CD4-positive, alpha-beta T cell treated with Interleukin-15 for 4 hours (primary cell): Measurements from ENCODE around the gene KRTAP10-10.
"Not testable (repeated sequence)": the region's sequence is repeated elsewhere in the genome, so short reads cannot be mapped to it uniquely, and the experiment has no call there.

Source experiments
- DNase-seq: peaks from one replicate; pipeline ENCODE4 v3.0.0-alpha.2; 2020; ENCODE audit warnings: low spot score

KRTAP10-10 gene

GRCh38 chr21:44602463-44602850 lies 34.7 kb upstream of the KRTAP10-10 start:
- DNase-seq = no peak

DNA sequence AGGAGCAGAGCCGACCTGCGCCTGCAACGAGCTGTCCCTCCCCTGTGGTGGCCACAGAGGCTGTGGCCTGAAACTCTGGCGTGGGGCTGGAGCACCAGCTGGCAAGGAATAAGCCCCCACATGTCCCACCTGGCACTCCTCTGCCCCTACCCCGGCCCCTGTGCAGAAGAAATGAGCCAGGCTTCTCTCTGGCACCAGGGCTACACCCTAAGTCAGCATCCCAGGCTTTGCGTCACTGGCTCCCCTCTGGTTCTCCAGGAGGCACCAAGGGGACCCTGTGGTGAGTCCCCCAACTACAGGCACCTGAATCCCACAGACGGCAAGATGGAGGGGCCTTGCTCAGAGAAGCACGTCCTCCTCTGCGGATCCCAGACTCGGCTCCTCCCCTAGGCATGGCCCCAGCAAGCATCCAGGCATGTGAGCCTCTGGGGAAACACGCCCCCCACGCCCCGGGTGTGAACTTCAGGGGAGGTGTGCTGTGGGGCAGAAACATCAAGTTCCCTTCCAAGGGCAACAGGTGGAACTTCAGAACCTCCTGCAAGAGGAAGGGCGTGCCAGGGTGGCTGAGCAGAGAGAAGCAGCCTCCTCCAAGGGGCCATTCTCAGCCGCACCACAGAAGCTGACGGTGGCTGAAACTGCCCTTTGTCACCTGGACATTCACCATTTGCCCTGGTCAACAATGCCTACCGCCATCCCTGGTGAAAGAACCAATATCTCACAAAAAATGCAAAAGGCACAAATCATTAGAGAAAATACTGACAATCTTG lies 33.9 kb upstream of the KRTAP10-10 start:
- no peak for DNase-seq

DNA sequence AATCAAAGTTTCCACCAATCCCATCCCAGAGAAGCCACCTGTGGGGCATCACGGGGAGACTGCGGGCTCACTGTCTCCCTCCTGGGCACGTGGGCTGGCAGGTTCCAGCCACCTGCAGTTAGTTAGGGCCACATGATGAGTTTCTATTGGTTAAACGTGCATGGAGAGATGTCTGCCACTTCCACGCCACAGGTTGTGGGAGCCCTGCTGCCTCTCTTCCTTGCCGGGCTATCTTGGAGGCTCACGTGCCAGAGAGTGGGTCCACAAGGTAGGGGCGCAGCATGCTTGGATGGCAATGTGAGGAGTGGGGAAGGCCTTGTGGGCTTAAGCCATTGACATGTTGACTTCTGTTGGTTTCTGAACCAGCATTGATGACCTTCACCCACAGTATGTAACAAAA lies 33.2 kb upstream of the KRTAP10-10 start:
- DNase-seq = no peak

DNA sequence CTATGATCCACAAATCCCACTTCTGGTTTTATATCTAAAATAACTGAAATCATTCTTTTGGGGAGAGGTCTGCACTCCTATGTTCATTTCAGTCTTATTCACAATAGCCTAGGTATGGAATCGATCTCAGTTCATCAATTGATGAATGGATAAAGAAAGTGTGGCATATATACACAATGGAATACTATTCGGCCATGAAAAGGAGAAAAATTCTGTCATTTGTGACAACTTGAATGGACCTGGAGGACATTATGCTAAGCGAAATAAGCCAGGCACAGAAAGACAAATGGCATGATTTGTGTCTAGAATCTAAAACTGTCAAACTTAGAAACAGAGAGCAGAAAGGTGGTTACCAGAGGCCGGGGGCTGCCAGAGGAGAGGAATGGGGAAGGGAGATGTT lies 30.7 kb upstream of the KRTAP10-10 start:
- no peak for DNase-seq

GRCh38 chr21:44609193-44609592 lies 28.0 kb upstream of the KRTAP10-10 start:
- DNase-seq = no peak

- not testable (repeated sequence) for DNase-seq
Observed at GRCh38 chr21:44610157-44610843, 26.9 kb upstream of the KRTAP10-10 start.

- no peak for DNase-seq
Observed at GRCh38 chr21:44611551-44611950, 25.6 kb upstream of the KRTAP10-10 start.

- no peak for DNase-seq
Observed at GRCh38 chr21:44612029-44612486, 25.1 kb upstream of the KRTAP10-10 start, which contains the start of gene KRTAP10-8. Gene KRTAP10-8, plus strand, starts transcription at chr21:44612079. Its CDS starts 22 bp downstream, at chr21:44612101.

DNA sequence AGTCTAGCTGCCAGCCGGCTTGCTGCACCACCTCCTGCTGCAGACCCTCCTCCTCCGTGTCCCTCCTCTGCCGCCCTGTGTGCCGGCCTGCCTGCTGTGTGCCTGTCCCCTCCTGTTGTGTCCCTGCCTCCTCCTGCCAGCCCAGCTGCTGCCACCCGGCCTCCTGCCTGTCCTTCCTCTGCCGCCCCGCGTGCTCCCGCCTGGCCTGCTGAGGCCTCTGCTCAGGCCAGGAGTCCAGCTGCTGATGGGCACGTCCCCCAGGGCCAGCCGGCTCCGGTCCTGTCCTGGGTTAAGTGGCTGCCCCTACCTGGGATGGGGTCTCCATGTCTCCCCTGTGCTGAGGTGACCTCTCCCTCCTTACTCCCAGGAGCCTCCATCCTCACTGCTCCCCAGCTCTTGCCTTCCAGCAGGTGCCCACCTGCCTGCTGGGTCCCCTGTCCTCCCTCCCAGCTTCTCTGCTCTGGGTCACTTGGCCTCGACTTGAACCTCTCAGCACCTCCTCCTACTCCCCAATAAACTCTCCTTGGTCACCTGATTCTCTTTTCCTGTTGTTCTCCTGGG lies 24.4 kb upstream of the KRTAP10-10 start:
- DNase-seq = no peak

DNA sequence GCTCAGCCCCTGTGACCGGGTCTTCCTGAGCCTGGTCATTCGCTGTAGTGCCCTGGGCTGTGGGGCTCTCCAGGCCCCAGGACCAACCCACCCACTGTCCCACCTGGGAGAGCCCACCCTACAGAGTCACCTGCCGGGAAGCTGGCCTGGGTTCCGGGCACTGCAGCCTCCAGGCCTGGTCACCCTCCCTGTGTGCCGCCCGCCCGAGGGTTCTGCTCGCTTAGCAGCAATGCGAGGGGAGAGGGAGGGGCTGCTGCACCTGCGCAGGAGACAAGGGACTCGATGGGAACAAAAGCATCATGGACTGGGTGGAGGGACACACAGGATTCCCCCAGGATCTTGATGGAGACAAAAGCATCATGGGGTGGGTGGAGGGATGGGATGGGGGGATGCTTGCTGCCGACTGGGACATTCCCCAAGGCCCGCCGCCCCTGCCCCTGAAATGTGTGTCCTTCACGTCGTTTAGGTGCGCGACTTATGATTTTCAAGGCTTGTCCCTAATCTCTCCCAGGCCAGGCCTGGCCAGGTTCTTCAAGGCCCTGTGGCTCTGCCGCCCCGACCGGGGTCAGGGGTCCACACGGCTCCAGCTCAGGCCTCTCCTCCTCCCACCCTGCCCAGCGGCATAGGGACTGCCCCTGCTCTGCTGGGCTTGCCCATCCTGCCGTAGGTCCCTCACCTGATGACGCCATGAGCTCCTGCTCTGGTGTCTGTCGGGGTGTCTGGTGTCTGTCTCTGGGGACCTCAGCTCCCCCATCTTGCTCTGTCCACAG lies 23.6 kb upstream of the KRTAP10-10 start:
- no peak for DNase-seq

DNA sequence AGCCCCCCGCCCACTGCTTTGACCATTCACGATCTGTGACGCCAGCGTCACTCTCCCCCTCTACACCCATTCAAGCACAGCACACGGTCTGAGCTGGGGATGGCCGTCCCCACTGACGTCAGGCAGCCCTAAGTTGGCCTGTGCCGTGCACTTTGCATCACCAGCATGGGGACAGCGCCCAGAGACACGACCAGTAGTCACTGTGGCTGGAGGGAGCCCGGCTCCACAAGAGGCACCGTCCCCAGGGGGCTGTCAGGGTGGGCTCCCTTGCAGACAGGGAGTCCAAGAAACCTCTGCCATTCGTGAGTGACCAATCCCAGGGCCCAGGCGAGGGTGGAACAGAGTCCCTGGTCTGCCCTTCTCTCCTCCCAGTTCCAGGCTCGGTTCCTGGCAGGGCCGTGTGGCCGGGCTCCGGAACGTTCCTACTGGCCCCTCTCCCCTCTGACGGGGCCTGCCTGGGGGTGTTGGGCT lies 23.0 kb upstream of the KRTAP10-10 start:
- no peak for DNase-seq

DNA sequence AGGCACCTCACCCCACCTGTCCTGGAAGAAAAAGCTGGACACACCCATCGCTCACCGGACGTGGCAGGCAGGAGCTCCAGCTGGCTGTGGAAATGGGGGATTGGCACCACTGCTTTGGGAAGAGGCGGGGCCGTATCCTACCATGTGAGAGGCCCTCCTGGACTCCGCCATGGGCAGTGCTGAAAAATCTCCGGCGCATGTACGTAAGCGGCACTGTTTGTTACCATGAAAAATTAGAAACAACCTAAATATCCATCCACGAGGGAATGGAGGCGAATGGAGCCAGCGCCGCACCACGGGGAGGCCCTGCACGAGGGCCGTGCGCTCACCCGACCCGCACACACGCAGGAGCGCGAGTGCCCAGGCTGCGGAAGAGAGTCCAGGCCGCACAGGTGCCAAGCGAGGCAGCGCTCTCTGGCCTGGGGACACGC lies 22.2 kb upstream of the KRTAP10-10 start:
- DNase-seq = no peak

DNA sequence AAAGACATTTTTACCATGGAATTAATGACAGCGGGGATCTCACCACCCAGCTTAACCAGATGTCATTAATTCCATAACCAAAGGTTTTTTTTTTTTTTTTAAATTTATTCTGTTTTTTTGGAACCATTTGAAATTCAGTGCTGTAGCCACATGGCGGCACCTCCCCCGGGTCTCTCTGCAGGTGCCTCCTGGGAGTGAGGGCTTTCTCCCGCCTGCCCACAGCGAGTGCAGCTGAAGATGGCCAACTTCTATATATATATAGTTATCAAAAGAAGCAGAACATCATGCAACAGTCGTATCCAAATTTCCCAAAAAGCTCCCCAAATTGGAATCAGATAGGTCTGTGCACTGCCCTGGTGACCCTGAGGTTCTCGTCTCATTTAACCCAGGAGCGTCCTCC lies 21.7 kb upstream of the KRTAP10-10 start:
- DNase-seq = no peak

- DNase-seq = no peak
Observed at GRCh38 chr21:44615911-44616590, 21.1 kb upstream of the KRTAP10-10 start.

GRCh38 chr21:44616591-44616926 lies 20.6 kb upstream of the KRTAP10-10 start:
- DNase-seq = no peak

DNA sequence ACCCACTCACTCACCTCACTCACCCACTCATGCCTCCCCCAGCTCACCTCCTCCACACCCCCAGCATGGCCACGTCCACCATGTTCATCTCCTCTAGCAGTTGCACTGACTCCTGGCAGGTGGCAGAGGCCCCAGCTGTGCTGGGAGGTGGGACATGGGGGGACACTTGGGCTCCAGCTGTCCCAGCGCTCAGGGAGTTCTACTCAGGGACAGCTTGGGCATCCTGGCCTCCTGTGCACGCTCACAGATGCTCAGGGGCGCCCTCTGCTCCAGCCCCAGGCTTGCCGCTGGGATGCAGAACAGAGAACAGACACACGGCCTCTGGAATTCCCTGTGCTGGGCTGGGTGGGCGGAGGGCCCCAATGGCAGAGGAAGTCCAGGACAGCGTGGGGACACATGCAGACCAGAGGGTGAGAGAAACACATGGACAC lies 20.1 kb upstream of the KRTAP10-10 start:
- DNase-seq = no peak

- peak; percentile 0 for DNase-seq
Observed at GRCh38 chr21:44618504-44618903, 18.7 kb upstream of the KRTAP10-10 start.

- DNase-seq = peak; percentile 72
Observed at GRCh38 chr21:44618909-44619308, 18.2 kb upstream of the KRTAP10-10 start.

DNA sequence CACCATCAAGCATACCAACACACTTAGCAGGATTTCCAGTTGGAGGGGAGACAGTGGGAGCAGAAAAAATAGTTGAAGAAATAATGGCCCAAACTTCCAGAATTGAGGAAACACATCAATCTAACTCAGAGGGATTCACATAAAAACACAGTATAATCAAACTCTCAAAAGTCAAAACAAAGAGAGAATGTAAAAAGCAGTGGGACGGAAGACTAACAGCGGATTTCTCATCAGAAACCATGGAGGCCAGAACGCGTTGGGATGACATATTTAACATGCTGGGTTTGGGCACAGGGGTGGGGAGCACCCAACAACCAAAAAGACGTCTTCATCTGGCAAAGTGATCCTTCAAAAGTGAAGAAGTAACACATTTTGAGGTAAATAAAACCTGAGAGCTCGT lies 17.3 kb upstream of the KRTAP10-10 start:
- no peak for DNase-seq

DNA sequence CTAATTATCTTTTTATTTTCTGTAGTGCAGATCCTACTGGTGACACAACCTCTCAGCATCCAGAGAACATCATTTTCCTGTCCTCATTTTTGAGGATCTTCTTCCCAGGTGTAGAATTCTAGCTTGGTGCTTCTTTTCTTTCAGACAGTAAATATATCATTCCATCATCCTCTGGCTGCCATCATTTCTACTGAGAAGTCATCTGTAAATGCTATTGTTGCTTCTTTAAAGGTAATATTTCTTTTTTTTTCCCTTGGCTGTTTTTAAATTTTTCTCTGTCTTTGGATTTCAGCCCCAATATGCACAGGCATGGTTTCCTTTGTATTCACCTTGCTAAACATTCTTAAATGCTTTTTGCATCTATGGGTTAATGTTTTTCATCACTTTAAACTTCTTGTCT lies 13.6 kb upstream of the KRTAP10-10 start:
- no peak for DNase-seq

GRCh38 chr21:44625756-44626155 lies 11.4 kb upstream of the KRTAP10-10 start:
- no peak for DNase-seq

DNA sequence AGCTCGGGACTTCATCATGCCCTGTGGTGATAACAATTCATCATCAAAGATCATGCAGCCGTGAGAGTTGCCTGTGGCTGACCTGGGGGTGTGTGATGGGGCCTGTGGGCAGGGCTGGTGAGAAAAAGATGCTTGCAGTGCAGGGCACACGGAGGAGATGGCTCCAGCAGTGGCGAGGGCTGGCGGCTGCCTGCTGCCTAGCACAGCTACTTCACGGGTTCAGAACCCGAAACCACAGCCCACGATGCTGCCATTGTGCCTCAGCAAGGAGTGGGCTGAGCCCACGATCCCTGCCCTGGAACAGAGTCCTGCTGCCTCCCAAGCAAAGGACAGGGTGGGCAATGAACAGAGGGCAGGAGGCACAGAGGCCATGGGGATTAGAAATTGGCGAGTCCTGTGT lies 10.9 kb upstream of the KRTAP10-10 start:
- DNase-seq = peak; percentile 29
